ENCODE results near the gene YAF2. TPM values are rescaled to one million over a fixed set of nuclear protein-coding genes. Genes with fewer than 3 reads are reported as not detected.

The YAF2 gene
- total RNA-seq = 10 to 100 TPM; 26.6 to 33.1 TPM
- 19.4 TPM for polyA plus RNA-seq (ENCODE audit: insufficient read depth, low read depth, low replicate concordance)
- long read RNA-seq, donor 1, full-length matches to known transcripts = 14 of 14 reads
- long read RNA-seq, donor 1, partial matches to known transcripts = 0 of 14 reads
- long read RNA-seq, donor 1, other reads (novel, unspliced or antisense) = 0 of 14 reads
- long read RNA-seq, donor 2, full-length matches to known transcripts = 7 of 7 reads
- long read RNA-seq, donor 2, partial matches to known transcripts = 0 of 7 reads
- long read RNA-seq, donor 2, other reads (novel, unspliced or antisense) = 0 of 7 reads

GRCh38 chr12:42238240-42239140, at the start of gene YAF2:
TSS of gene YAF2 (minus strand) at chr12:42238248. CDS start at chr12:42238180, 68 bp downstream.
- Histone ChIP-seq H3K4me1 (peaks cover 20% of the 10 kb centered on the region), H3K36me3 (ENCODE audit: low read depth, missing control alignments) (no peaks in the 10 kb centered on the region), H3K4me3 (peak within 1 kb of the TSS; percentile 80 to 96), H3K9me3 (no peaks in the 10 kb centered on the region), H3K27ac (peak within 1 kb of the TSS; percentile 88 to 97), H3K27me3 (no peaks in the 10 kb centered on the region)
- peak; percentile 94 for DNase-seq
- WGBS, 2 donors = 3 to 9% methylated on average over 16 to 45 of the region's 69 CpGs
- no peak for TF ChIP-seq CTCF (IDR thresholded peaks at IDR 0.05)
- no peak for TF ChIP-seq POLR2A (IDR thresholded peaks at IDR 0.05)
- intact Hi-C loops (cut with DNase I; ENCODE audit: low total_unique reads) = no loop called here

- H3K36me3 ChIP-seq (ENCODE audit: low read depth, missing control alignments) = no peaks in the 10 kb centered on the region
- DNase-seq = no peak
- intact Hi-C loops (cut with DNase I; ENCODE audit: low total_unique reads) = no loop called here
- no peak overlapping the region for H3K27ac ChIP-seq
- no peaks in the 10 kb centered on the region for H3K4me1 ChIP-seq
- 67 to 73% methylated on average over 22 to 26 of the region's 26 CpGs for WGBS, 2 donors
- H3K4me3 ChIP-seq = peak overlapping the region in 1 of 2 donors; percentile 24
- H3K27me3 ChIP-seq = no peaks in the 10 kb centered on the region
- H3K9me3 ChIP-seq = no peaks in the 10 kb centered on the region
- TF ChIP-seq POLR2A (IDR thresholded peaks at IDR 0.05) = no peak
Measured at GRCh38 chr12:42286741-42287140, 48.7 kb upstream of the YAF2 start.

- Histone ChIP-seq H3K4me3 (no peak overlapping the region), H3K4me1 (no peaks in the 10 kb centered on the region), H3K9me3 (no peaks in the 10 kb centered on the region), H3K27me3 (no peaks in the 10 kb centered on the region), H3K36me3 (ENCODE audit: low read depth, missing control alignments) (no peaks in the 10 kb centered on the region), H3K27ac (no peak overlapping the region)
- intact Hi-C loops (cut with DNase I; ENCODE audit: low total_unique reads) = no loop called here
- no peak for TF ChIP-seq CTCF (IDR thresholded peaks at IDR 0.05)
- no peak for TF ChIP-seq POLR2A (IDR thresholded peaks at IDR 0.05)
- 83 to 98% methylated on average over 2 of the region's 2 CpGs for WGBS, 2 donors
- DNase-seq = no peak
Measured at GRCh38 chr12:42285431-42285830, 47.4 kb upstream of the YAF2 start.

GRCh38 chr12:42284876-42285275, 46.8 kb upstream of the YAF2 start:
- Histone ChIP-seq H3K4me1 (no peaks in the 10 kb centered on the region), H3K4me3 (no peak overlapping the region), H3K27me3 (no peaks in the 10 kb centered on the region), H3K27ac (no peak overlapping the region), H3K36me3 (ENCODE audit: low read depth, missing control alignments) (no peaks in the 10 kb centered on the region), H3K9me3 (no peaks in the 10 kb centered on the region)
- no peak for DNase-seq
- no peak for TF ChIP-seq CTCF (IDR thresholded peaks at IDR 0.05)
- TF ChIP-seq POLR2A (IDR thresholded peaks at IDR 0.05) = no peak
- intact Hi-C loops (cut with DNase I; ENCODE audit: low total_unique reads) = no loop called here
- 90 to 94% methylated on average over 2 of the region's 2 CpGs for WGBS, 2 donors

GRCh38 chr12:42284157-42284556, 46.1 kb upstream of the YAF2 start:
- intact Hi-C loops (cut with DNase I; ENCODE audit: low total_unique reads) = no loop called here
- DNase-seq = no peak
- H3K4me1 ChIP-seq = no peaks in the 10 kb centered on the region
- no peaks in the 10 kb centered on the region for H3K9me3 ChIP-seq
- no peak overlapping the region for H3K27ac ChIP-seq
- 84 to 89% methylated on average over 1 of the region's 1 CpG for WGBS, 2 donors
- no peaks in the 10 kb centered on the region for H3K27me3 ChIP-seq
- no peak overlapping the region for H3K4me3 ChIP-seq
- TF ChIP-seq POLR2A (IDR thresholded peaks at IDR 0.05) = no peak
- no peak for TF ChIP-seq CTCF (IDR thresholded peaks at IDR 0.05)
- H3K36me3 ChIP-seq (ENCODE audit: low read depth, missing control alignments) = no peaks in the 10 kb centered on the region
